Measurements from ENCODE around the gene PKD1. TPM values are rescaled to one million over a fixed set of nuclear protein-coding genes. Genes with fewer than 3 reads are reported as not detected.

PKD1 gene
- total and polyA plus RNA-seq, 7 donors: 10.6 to 372 (median 81.6) TPM

- WGBS, 2 donors: 94 to 95% methylated on average over 25 of the region's 25 CpGs
- DNase-seq: no peak
- H3K36me3 ChIP-seq: peaks cover 9 to 94% (median 33%) of the 10 kb centered on the region in 4 donors
- H3K4me3 ChIP-seq: no peak overlapping the region
- H3K27me3 ChIP-seq: no peaks in the 10 kb centered on the region
- no peaks in the 10 kb centered on the region for H3K4me1 ChIP-seq
- H3K9me3 ChIP-seq: no peaks in the 10 kb centered on the region
- intact Hi-C loops (cut with DNase I): no loop called here
- no peak for TF ChIP-seq EP300 (IDR thresholded peaks at IDR 0.05)
- no peak for TF ChIP-seq POLR2A (IDR thresholded peaks at IDR 0.05)
- no peak for TF ChIP-seq CTCF (IDR thresholded peaks at IDR 0.05)
- no peak for TF ChIP-seq POLR2AphosphoS5 (IDR thresholded peaks at IDR 0.05)
- no peak overlapping the region for H3K27ac ChIP-seq
These were observed 71.8 kb downstream of the PKD1 start for GRCh38 chr16:2063861-2064260.

GRCh38 chr16:2062801-2063200 lies 72.9 kb downstream of the PKD1 start:
- no peak for TF ChIP-seq CTCF (IDR thresholded peaks at IDR 0.05)
- TF ChIP-seq POLR2AphosphoS5 (IDR thresholded peaks at IDR 0.05): no peak
- TF ChIP-seq POLR2A (IDR thresholded peaks at IDR 0.05): no peak
- no peak for TF ChIP-seq EP300 (IDR thresholded peaks at IDR 0.05)
- H3K4me3 ChIP-seq: no peak overlapping the region
- no peaks in the 10 kb centered on the region for H3K4me1 ChIP-seq
- DNase-seq: no peak
- H3K27ac ChIP-seq: no peak overlapping the region
- no peaks in the 10 kb centered on the region for H3K9me3 ChIP-seq
- 96 to 97% methylated on average over 28 of the region's 28 CpGs for WGBS, 2 donors
- intact Hi-C loops (cut with DNase I): no loop called here
- peaks cover 9 to 90% (median 41%) of the 10 kb centered on the region in 4 donors for H3K36me3 ChIP-seq
- no peaks in the 10 kb centered on the region for H3K27me3 ChIP-seq

GRCh38 chr16:2061526-2061925 lies 74.2 kb downstream of the PKD1 start:
- TF ChIP-seq POLR2AphosphoS5 (IDR thresholded peaks at IDR 0.05) (no peak), EP300 (IDR thresholded peaks at IDR 0.05) (no peak), POLR2A (IDR thresholded peaks at IDR 0.05) (no peak), CTCF (IDR thresholded peaks at IDR 0.05) (no peak)
- WGBS, 2 donors: 95 to 96% methylated on average over 13 of the region's 13 CpGs
- peaks cover 9 to 87% (median 43%) of the 10 kb centered on the region in 4 donors for H3K36me3 ChIP-seq
- DNase-seq: no peak
- H3K9me3 ChIP-seq: no peaks in the 10 kb centered on the region
- no peak overlapping the region for H3K4me3 ChIP-seq
- H3K4me1 ChIP-seq: no peaks in the 10 kb centered on the region
- no peak overlapping the region for H3K27ac ChIP-seq
- H3K27me3 ChIP-seq: no peaks in the 10 kb centered on the region
- intact Hi-C loops (cut with DNase I): no loop called here

GRCh38 chr16:2061023-2061422 lies 74.7 kb downstream of the PKD1 start:
- Histone ChIP-seq H3K4me1 (no peaks in the 10 kb centered on the region), H3K4me3 (no peak overlapping the region), H3K27me3 (no peaks in the 10 kb centered on the region), H3K9me3 (no peaks in the 10 kb centered on the region), H3K36me3 (peaks cover 5 to 87% (median 39%) of the 10 kb centered on the region in 4 donors), H3K27ac (no peak overlapping the region)
- no peak for DNase-seq
- 96 to 97% methylated on average over 18 of the region's 18 CpGs for WGBS, 2 donors
- intact Hi-C loops (cut with DNase I): no loop called here
- TF ChIP-seq POLR2A (IDR thresholded peaks at IDR 0.05) (no peak), CTCF (IDR thresholded peaks at IDR 0.05) (no peak), POLR2AphosphoS5 (IDR thresholded peaks at IDR 0.05) (no peak), EP300 (IDR thresholded peaks at IDR 0.05) (no peak)

- WGBS, 2 donors: 93 to 94% methylated on average over 17 of the region's 17 CpGs
- Histone ChIP-seq H3K9me3 (no peaks in the 10 kb centered on the region), H3K27me3 (no peaks in the 10 kb centered on the region), H3K27ac (no peak overlapping the region), H3K4me1 (no peaks in the 10 kb centered on the region), H3K36me3 (peaks cover 5 to 82% (median 36%) of the 10 kb centered on the region in 4 donors), H3K4me3 (no peak overlapping the region)
- TF ChIP-seq POLR2AphosphoS5 (IDR thresholded peaks at IDR 0.05) (no peak), POLR2A (IDR thresholded peaks at IDR 0.05) (no peak)
- DNase-seq: no peak
- intact Hi-C loops (cut with DNase I): no loop called here
These were observed 75.4 kb downstream of the PKD1 start for GRCh38 chr16:2060346-2060745.

Measured in sigmoid colon (tissue), 7 donors.